HG02884 (cell line): ENCODE results near the gene CAPN8.
A peak's percentile ranks its signal among the peaks of the same experiment; 100 is the strongest.

Experiments
- ATAC-seq: cut with Tn5 transposase; IDR thresholded peaks from one replicate; pipeline ENCODE4 v1.9.1; 2021; ENCODE audit warnings: mild to moderate bottlenecking, moderate library complexity; ENCODE audit not compliant: unreplicated experiment

Gene CAPN8

DNA sequence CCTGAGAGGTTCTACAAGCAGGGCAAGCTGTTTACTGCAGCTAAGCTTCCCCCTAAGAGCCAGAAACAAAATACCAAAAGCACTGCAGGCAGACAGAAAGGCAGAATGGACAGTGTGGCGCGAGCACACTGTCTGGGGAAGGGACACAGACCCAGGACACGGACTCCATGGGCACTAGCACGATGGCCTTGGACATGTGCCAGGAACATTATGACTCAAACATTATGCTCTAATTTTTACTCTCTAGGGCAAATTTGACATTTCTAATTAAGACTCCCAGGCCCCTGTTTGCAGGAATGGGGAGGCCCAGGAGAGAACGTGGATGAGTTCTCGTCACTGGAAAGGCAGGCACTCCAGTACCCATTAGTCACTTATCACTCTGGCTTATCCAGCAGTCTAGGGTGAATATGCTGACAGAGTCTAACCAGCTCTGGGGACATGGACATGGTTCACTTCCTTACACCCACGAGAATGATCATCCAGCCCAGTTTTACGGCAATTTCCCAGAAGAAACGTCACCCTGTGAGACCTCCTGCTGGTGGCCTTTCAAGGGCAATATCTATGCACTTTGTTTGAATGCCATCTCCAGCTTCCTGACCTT is 45.1 kb downstream of the CAPN8 start:
- no peak for ATAC-seq

DNA sequence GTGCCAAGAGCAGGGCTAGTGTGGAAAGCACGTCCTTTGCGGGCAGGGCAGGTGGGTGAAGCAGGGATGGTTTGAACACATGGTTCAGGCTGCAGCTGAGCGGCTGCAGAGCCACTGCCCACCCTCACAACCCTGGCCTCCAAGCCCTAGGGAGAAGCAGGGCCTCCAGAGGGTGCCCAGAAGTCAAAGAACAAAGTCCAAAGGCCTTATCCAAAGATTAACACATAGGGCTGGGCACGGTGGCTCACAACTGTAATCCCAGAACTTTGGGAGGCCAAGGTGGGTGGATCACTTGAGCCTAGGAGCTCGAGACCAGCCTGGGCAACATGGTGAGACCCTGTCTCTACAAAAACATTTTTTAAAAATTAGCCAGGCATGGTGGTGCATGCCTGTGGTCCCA is 46.8 kb downstream of the CAPN8 start:
- no peak for ATAC-seq

DNA sequence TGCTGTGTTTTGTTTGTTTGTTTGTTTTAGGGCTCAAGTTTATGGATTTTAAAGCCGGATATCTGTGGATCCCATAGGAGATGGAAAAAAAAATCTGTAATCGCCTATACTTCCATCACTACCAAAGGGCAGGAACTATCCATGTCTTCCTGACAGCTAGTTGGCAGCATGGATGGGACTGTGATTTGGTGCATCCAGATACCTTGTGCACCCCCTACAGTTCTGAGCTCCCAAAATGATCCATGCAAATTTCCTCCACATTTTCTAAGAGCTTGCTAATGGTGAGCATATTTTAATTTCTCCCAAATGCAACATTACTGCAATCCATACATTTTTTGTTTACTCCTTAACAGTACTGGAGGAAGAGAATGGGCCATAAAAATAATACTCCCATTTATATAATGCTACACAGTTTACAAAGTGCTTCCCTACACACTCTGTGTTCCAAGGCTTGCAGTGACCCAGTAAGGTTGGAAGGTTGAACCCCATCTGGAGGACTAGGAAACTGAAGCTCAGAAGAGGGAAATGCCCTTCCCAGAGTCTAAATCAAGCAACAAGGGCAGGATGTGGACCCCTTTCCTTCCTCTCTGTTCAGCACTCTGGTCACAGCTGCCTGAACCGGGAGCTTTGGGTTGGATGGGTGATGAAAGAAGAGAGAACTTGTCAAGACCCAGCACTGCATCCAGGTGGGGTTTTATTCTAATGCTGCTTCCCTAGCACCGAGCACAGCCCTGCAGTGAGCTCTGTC is 48.0 kb downstream of the CAPN8 start:
- ATAC-seq: no peak

DNA sequence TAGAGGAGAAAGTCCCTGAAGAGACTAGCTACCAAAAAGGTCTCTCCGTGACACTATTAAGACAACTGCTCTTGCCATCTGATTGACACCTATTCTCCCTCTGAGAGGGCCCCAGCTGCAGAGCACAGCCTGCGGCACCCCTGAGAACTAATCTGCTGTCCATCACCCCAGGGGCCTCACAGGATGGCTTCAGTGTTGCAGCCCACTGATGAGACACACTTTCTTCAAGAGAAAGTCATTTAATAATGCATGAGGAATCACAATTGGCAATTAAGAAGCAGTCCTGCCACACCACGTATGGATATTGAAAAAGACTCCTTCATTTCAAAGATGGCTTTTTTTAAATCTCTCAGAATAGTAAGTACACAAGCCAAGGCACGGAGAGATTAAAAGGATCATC is 48.9 kb downstream of the CAPN8 start:
- no peak for ATAC-seq

DNA sequence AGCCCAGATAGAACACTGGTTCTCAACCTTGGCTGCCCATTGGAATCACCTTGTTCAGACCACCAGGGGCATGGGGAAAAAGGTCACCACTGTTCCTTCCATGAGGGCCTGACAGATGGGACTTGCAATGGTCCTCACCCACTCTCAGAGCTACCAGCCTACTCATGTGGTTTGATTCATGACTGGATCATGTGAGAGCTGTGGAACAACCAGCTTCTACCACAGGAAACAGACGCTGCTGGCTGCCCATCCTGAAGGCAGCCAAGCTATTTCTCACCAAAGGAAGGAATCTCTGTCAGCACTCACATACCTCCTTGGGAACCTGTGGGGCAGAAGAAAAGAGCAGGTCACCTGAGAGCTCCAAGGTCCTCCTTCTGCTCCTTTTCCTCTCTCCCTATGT is 53.6 kb downstream of the CAPN8 start:
- ATAC-seq: no peak

DNA sequence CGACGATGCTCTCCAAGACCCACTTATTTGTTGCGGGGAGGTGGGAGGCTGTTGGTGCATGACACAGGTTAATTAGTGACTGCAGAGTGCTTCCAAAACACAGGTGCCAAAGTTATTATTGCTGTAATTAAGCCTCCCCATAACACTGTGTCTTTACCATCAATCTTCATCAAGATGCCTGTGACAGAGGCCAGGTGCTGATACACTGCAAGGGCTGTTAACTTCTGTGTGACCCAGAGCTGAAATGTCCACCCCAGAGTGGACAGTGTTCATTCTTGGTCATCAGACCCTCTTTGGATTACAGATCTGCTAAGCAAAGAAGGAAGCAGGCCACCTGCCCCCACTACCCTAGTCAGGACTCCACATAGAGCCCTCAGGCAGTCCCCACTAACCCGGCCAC is 55.5 kb downstream of the CAPN8 start:
- no peak for ATAC-seq

DNA sequence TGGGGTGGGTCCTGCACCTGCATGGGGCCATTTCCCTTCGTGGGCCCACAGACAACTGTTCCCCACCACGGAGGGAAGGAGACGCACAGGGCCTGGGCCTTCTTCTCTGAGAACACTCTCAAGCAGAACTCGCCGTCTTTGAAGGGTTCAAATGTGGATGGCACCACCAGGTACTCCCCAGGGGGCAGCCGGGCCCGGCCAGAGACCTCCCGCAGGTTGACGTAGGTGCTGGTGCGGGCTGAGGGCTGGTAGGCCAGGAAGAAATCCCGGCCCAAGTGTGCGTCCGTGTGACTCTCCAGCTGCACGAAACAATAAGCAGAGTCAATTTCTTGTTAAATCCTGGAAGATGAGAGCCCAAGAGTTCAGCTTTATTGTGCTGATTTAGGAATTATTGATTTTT is 56.4 kb downstream of the CAPN8 start:
- no peak for ATAC-seq

DNA sequence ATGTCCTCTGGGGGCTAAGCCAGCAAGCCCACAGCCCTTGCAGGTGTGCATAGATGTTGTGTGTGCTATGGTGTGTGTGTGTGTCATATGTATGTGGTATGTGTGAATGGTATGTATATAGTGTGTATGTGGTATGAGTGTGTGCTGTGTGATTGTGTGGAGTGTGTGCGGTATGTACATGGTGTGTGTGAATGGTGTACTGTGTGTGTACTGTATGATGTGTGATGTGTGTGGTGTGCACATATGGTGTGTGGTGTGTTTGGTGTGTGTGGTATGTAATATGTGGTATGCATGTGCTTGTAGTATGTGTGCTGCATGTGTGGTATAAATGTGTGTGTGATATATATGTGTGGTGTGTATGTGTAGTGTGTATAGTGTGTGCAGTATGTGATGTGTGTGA is 107.0 kb downstream of the CAPN8 start:
- ATAC-seq: no peak

DNA sequence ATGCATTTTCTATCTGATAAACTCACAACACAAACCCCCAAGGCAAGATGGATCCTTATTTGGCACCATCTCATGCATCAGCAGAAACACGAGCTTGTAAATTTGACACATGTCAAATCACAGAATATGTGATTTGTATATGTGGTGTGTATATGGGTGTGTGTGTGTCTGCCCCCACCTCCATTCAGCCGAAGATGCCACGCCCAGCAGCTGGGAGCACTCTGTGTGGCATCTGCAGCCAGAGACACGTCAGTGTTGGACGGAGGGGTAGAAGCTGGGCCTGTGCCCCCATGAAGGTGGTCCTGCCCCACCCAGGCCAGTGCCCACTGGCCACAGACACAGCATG is 108.4 kb downstream of the CAPN8 start:
- no peak for ATAC-seq

DNA sequence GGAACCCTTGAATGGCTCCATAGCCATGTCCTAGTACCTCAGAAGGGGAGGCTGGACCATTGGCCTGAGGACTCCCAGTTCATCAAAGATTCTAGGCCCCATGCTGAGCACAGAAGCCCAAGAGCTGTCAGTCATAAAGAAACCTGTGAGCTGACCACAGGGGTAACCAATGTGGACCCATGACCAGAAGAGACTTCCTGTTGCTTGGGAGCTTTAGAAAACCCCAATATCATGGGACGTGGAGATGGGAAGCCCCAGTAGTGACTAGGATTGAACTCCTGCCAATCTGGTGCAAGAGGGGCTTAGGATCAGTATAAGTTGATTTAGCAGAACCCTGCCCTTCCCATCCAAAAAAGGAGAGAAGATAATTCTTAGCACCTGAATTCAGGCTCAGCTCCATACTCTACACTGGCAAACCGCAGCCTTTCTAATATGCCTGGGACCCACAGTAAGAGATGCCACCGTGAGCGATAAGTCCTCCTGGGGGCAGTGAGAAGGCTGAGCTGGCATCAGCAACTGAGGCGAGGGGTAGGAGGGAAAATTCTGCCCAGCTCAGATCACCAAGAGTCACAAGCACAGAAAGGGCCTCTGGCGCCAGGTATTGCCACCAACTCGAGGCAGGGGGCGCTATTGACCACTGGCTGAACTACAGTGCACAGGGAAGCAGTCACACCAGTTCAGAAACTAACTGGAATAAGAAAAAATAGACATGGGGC is 108.9 kb downstream of the CAPN8 start:
- ATAC-seq: peak; percentile 88

DNA sequence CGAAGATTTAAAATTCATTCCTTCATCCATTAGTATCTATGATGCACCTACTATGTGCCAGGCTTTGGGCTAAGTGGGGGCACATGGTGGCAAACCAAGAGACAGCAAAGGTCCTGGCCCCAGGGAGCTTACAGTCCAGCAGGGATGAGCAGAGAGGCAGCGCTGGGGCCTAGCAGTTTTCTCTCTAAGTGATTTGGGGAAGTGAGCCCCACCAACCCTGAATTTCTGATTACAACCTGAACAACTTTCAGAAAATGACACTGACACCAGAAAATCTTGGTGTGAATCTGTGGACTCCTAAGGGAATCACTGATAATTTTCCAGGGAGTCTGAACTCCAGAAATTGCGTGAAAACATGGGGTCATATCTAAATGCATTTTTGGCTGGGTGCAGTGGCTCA is 111.5 kb downstream of the CAPN8 start:
- no peak for ATAC-seq

DNA sequence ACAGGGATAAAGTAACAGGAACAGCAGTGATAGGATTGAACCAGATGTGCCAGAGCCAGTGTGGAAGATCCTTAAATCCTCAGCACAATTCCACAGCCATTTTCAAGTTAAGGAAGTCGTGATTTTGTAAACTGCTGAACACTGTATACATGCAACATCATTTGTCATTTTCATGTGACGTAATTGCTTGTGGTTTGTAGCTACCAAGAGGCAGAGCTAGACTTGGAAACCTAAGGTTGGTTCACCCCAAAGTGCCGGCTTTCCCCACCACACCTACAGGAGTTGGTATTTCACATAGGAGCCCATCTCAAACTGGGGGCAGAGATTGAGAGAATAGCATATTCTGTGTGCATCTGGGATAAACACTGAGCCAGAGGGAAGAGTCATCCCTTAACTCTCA is 113.9 kb downstream of the CAPN8 start:
- no peak for ATAC-seq

DNA sequence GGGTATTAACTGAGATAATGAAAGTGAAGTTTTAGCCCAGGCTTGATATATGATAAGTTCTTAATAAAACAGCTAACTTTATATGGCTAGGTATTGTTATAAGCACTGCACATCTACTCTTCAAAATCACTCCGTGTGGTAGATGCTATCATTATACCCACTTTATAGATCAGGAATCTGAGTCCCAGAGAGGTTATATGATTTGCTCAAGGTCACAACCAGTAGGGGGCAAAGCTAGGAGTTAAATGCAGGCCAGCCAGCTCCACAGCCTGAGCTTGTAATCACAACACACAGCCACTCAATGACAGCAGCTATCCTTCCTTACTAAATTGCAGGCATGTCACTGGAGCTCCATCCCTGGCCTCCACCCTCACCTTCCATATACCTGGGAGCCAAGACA is 115.8 kb downstream of the CAPN8 start:
- ATAC-seq: no peak

DNA sequence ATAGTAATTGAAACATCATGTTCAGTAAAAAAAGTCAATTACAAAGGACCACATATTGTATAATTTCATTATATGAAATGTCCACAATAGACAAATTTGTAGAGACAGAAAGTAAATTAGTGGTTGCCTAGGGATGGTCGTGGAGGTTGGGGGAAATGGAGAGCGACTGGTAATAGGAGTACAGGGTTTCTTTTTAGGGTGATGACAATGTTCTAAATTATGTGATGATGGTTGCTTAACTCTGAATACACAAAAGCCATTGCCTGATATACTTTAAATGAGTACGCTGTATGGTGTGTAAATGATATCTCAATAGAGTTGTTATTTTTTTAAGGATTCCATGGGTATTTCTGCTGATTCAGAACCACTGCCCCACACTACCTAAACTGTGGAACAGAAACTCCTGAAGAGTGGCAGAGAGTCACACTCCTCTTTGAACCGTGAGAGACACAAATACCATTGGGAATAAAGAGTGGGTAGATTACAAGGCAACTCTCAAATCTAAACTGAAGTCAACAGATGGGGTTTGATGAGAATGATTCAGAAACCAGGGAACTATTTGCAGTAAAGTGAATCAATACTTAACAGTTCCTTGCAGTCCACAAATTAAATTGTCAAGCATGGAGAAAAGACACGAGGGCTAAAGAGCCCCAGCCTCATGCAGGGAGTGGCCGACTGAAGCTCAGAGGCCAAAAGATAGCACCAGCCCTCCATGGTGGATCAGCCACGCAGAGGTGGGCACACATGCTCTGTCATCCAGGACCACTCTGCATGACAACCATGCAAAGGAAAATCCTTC is 118.0 kb downstream of the CAPN8 start:
- no peak for ATAC-seq

DNA sequence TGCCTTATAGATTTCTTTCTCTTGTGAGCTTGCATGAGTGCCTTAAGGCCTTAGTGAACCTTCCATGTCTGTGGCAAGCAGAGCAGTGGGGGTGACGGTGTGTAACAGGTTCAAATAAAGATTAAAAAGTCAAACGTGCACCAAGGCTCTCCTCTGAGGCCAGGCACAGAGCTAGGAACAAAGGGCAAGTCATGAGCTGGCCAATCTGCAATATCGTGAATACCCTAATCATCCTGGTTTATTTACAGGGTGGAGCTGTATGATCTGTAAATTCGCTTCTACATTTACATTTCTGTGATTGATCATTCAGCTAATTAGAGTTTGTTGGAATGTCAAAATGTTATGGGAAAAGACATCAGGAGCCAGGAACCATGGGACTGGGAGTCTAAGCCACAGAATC is 120.2 kb downstream of the CAPN8 start:
- no peak for ATAC-seq

DNA sequence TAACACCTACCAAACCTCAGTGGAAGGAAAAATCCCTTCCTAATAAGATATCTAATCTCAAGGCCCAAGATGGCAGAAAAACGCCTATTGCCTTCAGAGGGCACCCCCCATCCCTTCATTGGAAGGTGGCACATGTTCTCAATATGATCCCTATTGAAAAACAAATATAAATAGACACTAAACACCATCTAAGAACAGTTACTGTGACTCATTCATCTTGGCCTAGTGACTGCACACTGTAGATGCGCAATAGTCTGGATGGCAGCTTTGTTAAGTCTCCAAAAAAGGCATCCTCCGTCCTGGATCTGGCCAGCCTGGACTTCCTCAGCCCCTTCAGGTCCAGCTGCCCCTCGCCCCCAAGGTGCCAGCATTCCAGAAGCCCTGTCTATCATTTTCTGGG is 121.9 kb downstream of the CAPN8 start:
- no peak for ATAC-seq

DNA sequence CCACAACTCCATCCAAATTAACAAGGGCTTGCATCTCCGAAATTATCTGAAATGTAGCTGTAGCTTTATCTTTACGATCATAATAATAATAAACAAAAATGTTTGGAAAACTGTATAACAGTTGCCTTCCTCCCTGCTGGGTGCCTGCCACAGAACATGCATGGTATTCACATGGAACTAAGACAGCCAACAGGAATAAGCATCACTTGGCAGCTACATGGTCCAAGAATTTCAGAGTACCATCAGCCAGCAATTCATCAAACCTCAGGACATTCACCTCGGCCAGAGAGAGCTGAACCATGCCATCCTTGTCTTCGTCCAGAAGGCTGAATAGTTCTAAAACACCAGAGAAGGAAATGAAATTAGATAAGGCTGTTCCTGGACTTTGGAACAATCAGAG is 122.7 kb downstream of the CAPN8 start:
- ATAC-seq: no peak

DNA sequence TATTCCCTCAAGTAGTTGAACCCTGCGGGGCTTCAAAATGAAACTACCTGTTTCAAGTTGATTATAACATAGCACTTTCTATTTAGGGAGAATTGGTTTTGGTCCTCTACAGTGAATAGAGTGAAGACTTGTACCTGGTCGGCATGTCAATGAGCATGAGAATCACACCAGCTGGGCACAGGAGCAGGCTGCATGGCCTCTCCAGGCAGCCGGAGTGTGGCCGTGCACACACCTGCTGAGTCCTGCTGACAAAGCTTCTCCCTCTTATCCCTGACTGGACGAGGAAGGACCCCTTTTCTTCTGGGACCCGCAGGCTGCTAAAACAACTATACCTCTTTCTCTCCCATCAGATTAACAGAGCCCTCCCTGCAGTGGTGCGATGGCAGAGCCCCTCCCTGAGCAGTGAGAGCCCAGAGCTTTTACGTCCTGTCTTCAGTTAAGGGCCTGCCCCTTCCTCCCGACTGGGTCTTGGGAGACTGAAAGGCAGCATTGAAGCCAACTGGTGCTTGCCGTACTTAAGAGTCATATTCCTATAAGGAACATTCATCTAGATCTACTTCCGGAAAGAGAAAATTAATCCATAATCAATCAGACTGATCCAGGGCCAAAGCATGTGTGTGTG is 124.9 kb downstream of the CAPN8 start:
- no peak for ATAC-seq

DNA sequence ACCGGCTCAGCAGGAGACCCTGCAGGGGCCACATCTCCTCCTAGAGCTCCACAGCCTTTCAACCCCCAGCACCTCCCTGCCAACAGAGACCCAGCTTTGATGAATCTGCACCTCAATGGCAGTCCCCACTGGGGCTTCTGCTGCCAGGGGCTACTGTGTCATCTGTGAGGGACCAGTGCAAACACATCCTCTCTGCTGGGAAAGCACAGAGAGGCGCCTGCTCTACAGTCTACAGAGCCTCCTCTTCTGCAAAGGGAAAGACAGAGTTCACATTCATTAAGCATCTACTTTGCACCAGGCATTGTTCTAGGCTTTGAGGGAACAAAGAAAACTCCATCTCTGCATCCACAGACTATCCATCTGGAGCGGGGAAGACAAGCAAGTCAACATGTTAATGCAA is 125.8 kb downstream of the CAPN8 start:
- ATAC-seq: no peak

DNA sequence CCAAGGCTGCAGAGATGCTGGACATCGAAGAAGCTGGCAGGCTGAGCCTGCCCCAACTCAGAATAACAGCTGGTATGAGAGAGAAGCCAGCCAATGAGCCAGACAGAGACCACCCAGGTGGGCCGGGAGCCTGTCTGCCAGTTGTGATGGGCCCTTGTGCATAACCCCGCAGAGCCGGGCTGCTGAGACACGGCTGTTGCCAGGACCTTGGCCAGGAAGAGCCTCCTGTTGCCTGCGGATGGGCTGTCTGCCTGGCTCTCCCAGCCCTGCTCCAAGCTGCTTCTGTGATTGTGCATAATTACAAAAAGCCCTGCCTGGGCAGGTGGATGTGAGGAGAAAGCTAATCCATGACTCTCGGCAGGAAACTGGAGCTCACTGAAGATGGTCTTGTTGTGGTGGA is 126.5 kb downstream of the CAPN8 start:
- ATAC-seq: no peak

DNA sequence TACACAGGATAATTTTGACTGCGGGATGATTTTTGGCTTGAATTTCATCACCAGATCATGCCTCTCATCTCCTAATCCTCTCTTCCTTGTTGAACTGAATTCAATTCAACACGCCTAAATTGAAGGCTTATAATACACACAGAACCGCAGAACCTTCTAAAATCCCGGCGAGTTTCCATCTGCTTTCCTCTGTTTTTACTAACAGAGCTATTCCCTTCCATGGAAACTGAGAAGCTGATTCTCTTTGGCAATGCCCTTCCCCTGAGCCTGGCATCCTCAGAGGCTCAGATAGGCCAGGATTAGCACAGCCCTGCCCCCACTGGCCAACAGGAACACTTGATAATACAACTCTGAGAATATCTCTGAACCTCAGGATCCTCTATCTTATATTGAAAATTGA is 130.2 kb downstream of the CAPN8 start:
- no peak for ATAC-seq
